B cell (primary cell): Measurements from ENCODE around the gene FNDC4. TPM values are rescaled to one million over a fixed set of nuclear protein-coding genes. Genes with fewer than 3 reads are reported as not detected.
A peak's percentile ranks its signal among the peaks of the same experiment; 100 is the strongest.

Experiments used
- ATAC-seq: fragments of 200-7000 bp; cut with Tn5 transposase; one replicate; pipeline ENCODE4 v1.10.0; 2021; ENCODE audit warnings: low read depth, mild to moderate bottlenecking, moderate number of reproducible peaks, moderate library complexity
- CTCF ChIA-PET: fragments of 350-600 bp; sonication (Branson Sonifier 250); formaldehyde crosslinking; loops from one replicate; lab custom pipeline; 2021; ENCODE audit warnings: antibody characterized with exemption, inconsistent platforms; lab: Charles Lee
- POLR2A ChIA-PET: fragments of 350-600 bp; sonication (Branson Sonifier 250); formaldehyde crosslinking; loops from one replicate; lab custom pipeline; 2021; ENCODE audit warnings: antibody characterized with exemption; lab: Charles Lee
- DNase-seq: peaks from one replicate; pipeline ENCODE4 v3.0.0; 2013
- H2AFZ ChIP-seq: 2 replicates; pipeline ENCODE4 v1.6.1; 2012; ENCODE audit warnings: mild to moderate bottlenecking, low read depth, low read length; ENCODE audit not compliant: insufficient read depth, poor library complexity, severe bottlenecking
- H3K27ac ChIP-seq, 2 donors: 1 replicate in 1 of 2; 2 replicates in 1 of 2; pipeline ENCODE4 v1.5.1; 2012 to 2013; ENCODE audit warnings: low read length in 2 of 2, mild to moderate bottlenecking in 2 of 2, moderate library complexity in 1 of 2
- H3K27me3 ChIP-seq, 4 experiments: fragments of 200-600 bp in 1 of 4; sonication (generic) in 1 of 4; replicated peaks in 1 of 4; 1 replicate in 2 of 4; 2 replicates in 2 of 4; pipeline versions ENCODE4 v1.6.1 to v1.7.0; 2013 to 2016; ENCODE audit warnings: low read length in 3 of 4, mild to moderate bottlenecking in 2 of 4, mixed read lengths in 1 of 4, moderate library complexity in 1 of 4; ENCODE audit not compliant: insufficient read depth in 4 of 4, control insufficient read depth in 3 of 4; ENCODE audit errors: control extremely low read depth in 1 of 4
- H3K36me3 ChIP-seq, 2 experiments: replicated peaks in 1 of 2; 1 replicate in 1 of 2; 2 replicates in 1 of 2; pipeline versions ENCODE4 v1.6.1 to v1.7.1; 2013; ENCODE audit warnings: low read length in 1 of 2; ENCODE audit not compliant: insufficient read depth in 2 of 2, control insufficient read depth in 1 of 2; ENCODE audit errors: control extremely low read depth in 1 of 2, extremely low read depth in 1 of 2
- H3K4me1 ChIP-seq, 2 donors: fragments of 200-600 bp in 1 of 2; sonication (generic) in 1 of 2; 1 replicate in 1 of 2; 2 replicates in 1 of 2; pipeline versions ENCODE4 v1.5.1 to v1.6.1; 2013 to 2017; ENCODE audit warnings: low read length in 2 of 2; ENCODE audit not compliant: control insufficient read depth in 2 of 2, insufficient read depth in 2 of 2
- H3K4me2 ChIP-seq: replicated peaks from 2 replicates; pipeline ENCODE3; 2012; ENCODE audit warnings: mild to moderate bottlenecking, low read depth, low read length; ENCODE audit not compliant: poor library complexity, severe bottlenecking
- H3K4me3 ChIP-seq, 5 experiments: fragments of 200-600 bp in 1 of 5; sonication (generic) in 1 of 5; 1 replicate in 3 of 5; 2 replicates in 2 of 5; pipeline versions ENCODE4 v1.5.1 to v1.7.0; 2011 to 2016; ENCODE audit warnings: low read length in 4 of 5, mild to moderate bottlenecking in 4 of 5, low read depth in 2 of 5, control low read depth in 1 of 5, moderate library complexity in 1 of 5; ENCODE audit not compliant: insufficient read depth in 1 of 5; ENCODE audit errors: control extremely low read depth in 1 of 5, extremely low read depth in 1 of 5
- H3K79me2 ChIP-seq: fragments of 200-600 bp; sonication (generic); one replicate; pipeline ENCODE4 v1.6.0; 2016; ENCODE audit warnings: low read length; ENCODE audit not compliant: control insufficient read depth, insufficient read depth
- H3K9ac ChIP-seq: fragments of 200-600 bp; sonication (generic); 2 replicates; pipeline ENCODE4 v1.6.1; 2017; ENCODE audit warnings: mild to moderate bottlenecking, low read length, moderate library complexity
- H3K9me3 ChIP-seq, 3 donors: one replicate each; pipeline versions ENCODE4 v1.6.1 to v1.7.1; 2013; ENCODE audit warnings: low read length in 2 of 3; ENCODE audit not compliant: control insufficient read depth in 2 of 3, insufficient read depth in 1 of 3; ENCODE audit errors: control extremely low read depth in 1 of 3
- H4K20me1 ChIP-seq: 2 replicates; pipeline ENCODE4 v1.6.0; 2012; ENCODE audit warnings: mild to moderate bottlenecking, low read length; ENCODE audit not compliant: insufficient read depth, control insufficient read depth, poor library complexity, severe bottlenecking
- H3K27ac Mint-ChIP-seq: one replicate; pipeline ENCODE4 v1.8.0; 2021; ENCODE audit warnings: mixed read lengths
- H3K27me3 Mint-ChIP-seq: one replicate; pipeline ENCODE4 v1.8.0; 2021; ENCODE audit warnings: mixed read lengths
- H3K4me1 Mint-ChIP-seq: one replicate; pipeline ENCODE4 v1.8.0; 2021; ENCODE audit warnings: mixed read lengths
- H3K4me3 Mint-ChIP-seq: one replicate; pipeline ENCODE4 v1.8.0; 2021; ENCODE audit warnings: mixed read lengths
- H3K9me3 Mint-ChIP-seq: one replicate; pipeline ENCODE4 v1.8.0; 2022; ENCODE audit warnings: mixed read lengths; ENCODE audit not compliant: insufficient read depth
- EZH2 ChIP-seq: IDR thresholded peaks from 2 replicates; pipeline ENCODE4 v1.6.1; 2012; ENCODE audit warnings: borderline replicate concordance, low read depth, mild to moderate bottlenecking, moderate library complexity, low read length; ENCODE audit not compliant: insufficient read depth, poor library complexity, severe bottlenecking
- WGBS: methylation state at CpG from one replicate; pipeline ENCODE4 v1.1.5; 2013; ENCODE audit warnings: missing lambda C conversion rate; ENCODE audit not compliant: insufficient coverage; 5-methylcytosine and 5-hydroxymethylcytosine counted together
- intact Hi-C: fragments of 100-400 bp; cut with micrococcal nuclease; formaldehyde crosslinking; loops from one replicate; pipeline ENCODE4 v1.10.0; 2022
- polyA plus RNA-seq: library from polyadenylated mRNA; depleted of rRNA; stranded (reverse); fragments of >200 nt; gene quantifications from 2 replicates; pipeline ENCODE4 v1.2.3, GENCODE V29; 2012
- total RNA-seq, 2 donors: library from RNA; stranded (reverse); fragments of 120-200 nt in 1 of 2; gene quantifications; 1 replicate in 1 of 2; 2 replicates in 1 of 2; pipeline versions ENCODE4 v1.2.3 to v1.2.4, GENCODE V29; 2013 to 2022
- TF ChIP-seq, protein P1 (sequence below): fragments of 200-600 bp; IDR thresholded peaks from one replicate; pipeline ENCODE4 v1.8.0; 2022; ENCODE audit warnings: antibody characterized with exemption, mild to moderate bottlenecking

The FNDC4 gene
- total and polyA plus RNA-seq, 2 donors (not counting 1 experiment from before 2014, with no cell fraction given), result 0.31 TPM; not detected in 1

DNA sequence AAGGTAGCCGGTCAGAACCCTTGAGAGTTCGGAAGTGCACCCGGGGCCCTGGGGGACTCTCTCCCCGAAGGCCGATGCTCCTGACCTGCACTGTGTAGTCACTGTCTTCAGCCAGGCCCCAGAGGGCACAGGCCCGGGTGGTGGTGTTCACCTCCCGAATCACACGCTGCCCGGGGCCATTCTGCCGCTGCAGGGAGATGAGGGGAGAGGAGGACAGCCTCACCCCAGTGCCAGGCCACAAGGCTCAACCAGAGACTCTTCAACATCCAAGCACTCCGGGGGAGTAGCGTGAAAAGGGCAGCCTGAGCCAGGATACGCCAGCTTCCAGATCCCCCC lies 1.1 kb downstream of the FNDC4 start:
- H3K4me3 ChIP-seq, result no peak overlapping the region
- H3K79me2 ChIP-seq, result no peaks in the 10 kb centered on the region
- DNase-seq (peak; percentile 23), ATAC-seq (no peak)
- H4K20me1 ChIP-seq, result no peaks in the 10 kb centered on the region
- no peak overlapping the region for H3K27ac ChIP-seq
- intact Hi-C loops, result no loop called here
- no peak overlapping the region for H2AFZ ChIP-seq
- no peak overlapping the region for H3K27ac Mint-ChIP-seq
- H3K27me3 ChIP-seq, result peaks cover 0 to 52% (median 37%) of the 10 kb centered on the region in 4 experiments
- no peaks in the 10 kb centered on the region for H3K36me3 ChIP-seq
- WGBS, result 99% methylated on average over 10 of the region's 13 CpGs
- peaks cover 24% of the 10 kb centered on the region for H3K4me1 Mint-ChIP-seq
- H3K9ac ChIP-seq, result peak overlapping the region; percentile 61
- POLR2A ChIA-PET, result no interaction called here
- CTCF ChIA-PET, result no interaction called here
- no peaks in the 10 kb centered on the region for H3K9me3 Mint-ChIP-seq
- H3K4me1 ChIP-seq, result peaks cover 22 to 26% of the 10 kb centered on the region in 2 donors
- H3K4me2 ChIP-seq, result no peak overlapping the region
- H3K27me3 Mint-ChIP-seq, result peaks cover 54% of the 10 kb centered on the region
- peak overlapping the region; percentile 68 for H3K4me3 Mint-ChIP-seq
- H3K9me3 ChIP-seq, result peaks cover 0 to 6% (median 0%) of the 10 kb centered on the region in 3 donors
- TF ChIP-seq, protein P1, sequence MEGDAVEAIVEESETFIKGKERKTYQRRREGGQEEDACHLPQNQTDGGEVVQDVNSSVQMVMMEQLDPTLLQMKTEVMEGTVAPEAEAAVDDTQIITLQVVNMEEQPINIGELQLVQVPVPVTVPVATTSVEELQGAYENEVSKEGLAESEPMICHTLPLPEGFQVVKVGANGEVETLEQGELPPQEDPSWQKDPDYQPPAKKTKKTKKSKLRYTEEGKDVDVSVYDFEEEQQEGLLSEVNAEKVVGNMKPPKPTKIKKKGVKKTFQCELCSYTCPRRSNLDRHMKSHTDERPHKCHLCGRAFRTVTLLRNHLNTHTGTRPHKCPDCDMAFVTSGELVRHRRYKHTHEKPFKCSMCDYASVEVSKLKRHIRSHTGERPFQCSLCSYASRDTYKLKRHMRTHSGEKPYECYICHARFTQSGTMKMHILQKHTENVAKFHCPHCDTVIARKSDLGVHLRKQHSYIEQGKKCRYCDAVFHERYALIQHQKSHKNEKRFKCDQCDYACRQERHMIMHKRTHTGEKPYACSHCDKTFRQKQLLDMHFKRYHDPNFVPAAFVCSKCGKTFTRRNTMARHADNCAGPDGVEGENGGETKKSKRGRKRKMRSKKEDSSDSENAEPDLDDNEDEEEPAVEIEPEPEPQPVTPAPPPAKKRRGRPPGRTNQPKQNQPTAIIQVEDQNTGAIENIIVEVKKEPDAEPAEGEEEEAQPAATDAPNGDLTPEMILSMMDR, result no peak
- TF ChIP-seq EZH2, result no peak

GRCh38 chr2:27492557-27492956 lies 2.4 kb downstream of the FNDC4 start:
- WGBS, result 94% methylated on average over 3 of the region's 4 CpGs
- peaks cover 0 to 44% (median 31%) of the 10 kb centered on the region in 4 experiments for H3K27me3 ChIP-seq
- peaks cover 40% of the 10 kb centered on the region for H3K27me3 Mint-ChIP-seq

More at GRCh38 chr2:27492557-27492956, 2.4 kb downstream of the FNDC4 start:
- ChIA-PET CTCF (no interaction called here), POLR2A (no interaction called here)
- H3K4me3 Mint-ChIP-seq, result no peak overlapping the region
- Histone ChIP-seq H3K27ac (no peak overlapping the region), H3K4me2 (no peak overlapping the region), H3K36me3 (no peaks in the 10 kb centered on the region), H4K20me1 (no peaks in the 10 kb centered on the region), H3K9ac (no peak overlapping the region), H2AFZ (no peak overlapping the region), H3K4me3 (no peak overlapping the region), H3K4me1 (peaks cover 26 to 29% of the 10 kb centered on the region in 2 donors), H3K79me2 (no peaks in the 10 kb centered on the region), H3K9me3 (peaks cover 0 to 6% (median 0%) of the 10 kb centered on the region in 3 donors)
- ATAC-seq, result no peak
- intact Hi-C loops, result no loop called here
- TF ChIP-seq, protein P1, result no peak
- TF ChIP-seq EZH2, result no peak
- H3K27ac Mint-ChIP-seq, result no peak overlapping the region
- H3K9me3 Mint-ChIP-seq, result no peaks in the 10 kb centered on the region
- no peak for DNase-seq
- peaks cover 28% of the 10 kb centered on the region for H3K4me1 Mint-ChIP-seq
